Fibroblast of lung (primary cell): Measurements from ENCODE around the gene USP13. TPM values are rescaled to one million over a fixed set of nuclear protein-coding genes. Genes with fewer than 3 reads are reported as not detected.

ENCODE experiments used
- DNase-seq, 2 donors: peaks; one replicate each; pipeline versions ENCODE4 v3.0.0 to v3.0.0-alpha.2; 2010; ENCODE audit warnings: low read depth in 2 of 2
- H2AFZ ChIP-seq: 2 replicates; pipeline ENCODE4 v1.5.1; 2012; ENCODE audit warnings: low read length, control low read depth, inconsistent platforms
- H3K27ac ChIP-seq: 2 replicates; pipeline ENCODE4 v1.5.1; 2011; ENCODE audit warnings: low read length, control low read depth; ENCODE audit not compliant: insufficient read depth
- H3K27me3 ChIP-seq: 2 replicates; pipeline ENCODE4 v1.5.1; 2011; ENCODE audit warnings: mild to moderate bottlenecking, low read length; ENCODE audit not compliant: control insufficient read depth, insufficient read depth
- H3K36me3 ChIP-seq: 2 replicates; pipeline ENCODE4 v1.5.1; 2011; ENCODE audit warnings: low read length; ENCODE audit not compliant: control insufficient read depth, insufficient read depth
- H3K4me1 ChIP-seq: 2 replicates; pipeline ENCODE4 v1.5.1; 2011; ENCODE audit warnings: low read length; ENCODE audit not compliant: control insufficient read depth, insufficient read depth; ENCODE audit errors: extremely low read depth
- H3K4me2 ChIP-seq: 2 replicates; pipeline ENCODE4 v1.5.1; 2011; ENCODE audit warnings: low read length, control low read depth; ENCODE audit not compliant: insufficient read depth; ENCODE audit errors: extremely low read depth
- H3K4me3 ChIP-seq, 4 experiments: fragments of 200-600 bp in 1 of 4; sonication (generic) in 1 of 4; replicated peaks in 1 of 4; 2 replicates each; pipeline ENCODE4 v1.5.1; 2011 to 2016; ENCODE audit warnings: low read length in 4 of 4, low read depth in 3 of 4, mild to moderate bottlenecking in 3 of 4, control low read depth in 2 of 4, inconsistent platforms in 1 of 4, mixed read lengths in 1 of 4; ENCODE audit not compliant: insufficient read depth in 1 of 4; ENCODE audit errors: control extremely low read depth in 1 of 4
- H3K79me2 ChIP-seq: 2 replicates; pipeline ENCODE4 v1.5.1; 2012; ENCODE audit warnings: mild to moderate bottlenecking, low read length, inconsistent platforms; ENCODE audit not compliant: control insufficient read depth, insufficient read depth
- H3K9ac ChIP-seq: 2 replicates; pipeline ENCODE4 v1.5.1; 2011; ENCODE audit warnings: mild to moderate bottlenecking, low read length, control low read depth; ENCODE audit not compliant: insufficient read depth
- H3K9me3 ChIP-seq: 2 replicates; pipeline ENCODE4 v1.5.1; 2012; ENCODE audit warnings: low read depth, low read length; ENCODE audit not compliant: control insufficient read depth, insufficient read depth
- H4K20me1 ChIP-seq: 2 replicates; pipeline ENCODE4 v1.5.1; 2011; ENCODE audit warnings: low read length; ENCODE audit not compliant: control insufficient read depth, insufficient read depth; ENCODE audit errors: extremely low read depth
- EZH2 ChIP-seq: IDR thresholded peaks from 2 replicates; pipeline ENCODE4 v1.5.1; 2012; ENCODE audit warnings: low read length, control low read depth, mild to moderate bottlenecking; ENCODE audit errors: missing control alignments
- polyA plus RNA-seq, 2 donors: library from polyadenylated mRNA; depleted of rRNA in 1 of 2; stranded (reverse) in 1 of 2; unstranded in 1 of 2; fragments of >200 nt; gene quantifications; 2 replicates each; pipeline ENCODE4 v1.2.1, GENCODE V29; 2011 to 2012; ENCODE audit warnings: missing spikeins in 1 of 2
- total RNA-seq: library from RNA; depleted of rRNA; stranded (reverse); fragments of >200 nt; gene quantifications from 2 replicates; pipeline ENCODE4 v1.2.1, GENCODE V29; 2014
- TF ChIP-seq, protein P1 (sequence below), 2 donors: IDR thresholded peaks in 1 of 2; conservative IDR thresholded peaks in 1 of 2; 1 replicate in 1 of 2; 2 replicates in 1 of 2; pipeline ENCODE4 v1.5.1; 2011 to 2012; ENCODE audit warnings: low read length in 2 of 2, control low read depth in 1 of 2, inconsistent platforms in 1 of 2, low read depth in 1 of 2, mild to moderate bottlenecking in 1 of 2

The USP13 gene
- total and polyA plus RNA-seq, 2 donors (not counting 1 experiment from before 2014, with no cell fraction given): 11.7 to 15.7 TPM

- H3K27ac ChIP-seq: no peak overlapping the region
- no peak for TF ChIP-seq EZH2
- TF ChIP-seq, protein P1, sequence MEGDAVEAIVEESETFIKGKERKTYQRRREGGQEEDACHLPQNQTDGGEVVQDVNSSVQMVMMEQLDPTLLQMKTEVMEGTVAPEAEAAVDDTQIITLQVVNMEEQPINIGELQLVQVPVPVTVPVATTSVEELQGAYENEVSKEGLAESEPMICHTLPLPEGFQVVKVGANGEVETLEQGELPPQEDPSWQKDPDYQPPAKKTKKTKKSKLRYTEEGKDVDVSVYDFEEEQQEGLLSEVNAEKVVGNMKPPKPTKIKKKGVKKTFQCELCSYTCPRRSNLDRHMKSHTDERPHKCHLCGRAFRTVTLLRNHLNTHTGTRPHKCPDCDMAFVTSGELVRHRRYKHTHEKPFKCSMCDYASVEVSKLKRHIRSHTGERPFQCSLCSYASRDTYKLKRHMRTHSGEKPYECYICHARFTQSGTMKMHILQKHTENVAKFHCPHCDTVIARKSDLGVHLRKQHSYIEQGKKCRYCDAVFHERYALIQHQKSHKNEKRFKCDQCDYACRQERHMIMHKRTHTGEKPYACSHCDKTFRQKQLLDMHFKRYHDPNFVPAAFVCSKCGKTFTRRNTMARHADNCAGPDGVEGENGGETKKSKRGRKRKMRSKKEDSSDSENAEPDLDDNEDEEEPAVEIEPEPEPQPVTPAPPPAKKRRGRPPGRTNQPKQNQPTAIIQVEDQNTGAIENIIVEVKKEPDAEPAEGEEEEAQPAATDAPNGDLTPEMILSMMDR (conservative IDR thresholded peaks at IDR 0.05 in 1 of 2, IDR thresholded peaks at IDR 0.05 in 1 of 2; ENCODE audit: low read depth in 1 of 2, low read length in 2 of 2): no peak
Observed at GRCh38 chr3:179695672-179696313, 43.0 kb downstream of the USP13 start.

DNA sequence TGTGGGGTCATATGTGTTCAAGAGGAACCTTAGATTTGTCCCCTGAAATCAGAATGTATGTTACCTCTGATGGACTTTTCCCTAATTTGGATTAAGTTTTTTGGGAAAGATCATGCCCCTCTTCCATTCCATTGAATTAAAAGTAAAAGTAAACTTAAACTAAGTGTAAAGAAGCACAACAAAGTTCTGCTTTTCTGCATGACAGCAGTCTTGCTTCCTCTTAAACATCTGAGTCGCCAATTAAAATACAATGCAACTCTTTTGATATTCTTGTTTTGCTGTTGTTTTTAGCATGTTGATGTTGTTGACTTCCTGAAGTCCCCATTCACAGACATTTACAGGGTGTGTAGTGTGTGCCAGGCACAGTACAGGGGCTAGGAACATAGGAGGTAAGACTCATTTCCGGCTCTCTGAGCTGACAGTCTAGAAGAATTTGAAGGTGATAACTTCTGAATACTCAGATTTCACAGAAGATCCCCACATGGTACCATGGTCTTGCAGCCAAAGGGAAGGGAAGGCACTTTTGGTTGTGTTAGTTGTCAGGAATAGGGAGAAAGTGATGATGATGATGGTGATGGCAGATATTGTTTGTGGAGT is 45.0 kb downstream of the USP13 start:
- Histone ChIP-seq H3K27me3 (no peaks in the 10 kb centered on the region), H3K79me2 (no peaks in the 10 kb centered on the region), H2AFZ (no peak overlapping the region), H3K4me3 (no peak overlapping the region), H4K20me1 (no peaks in the 10 kb centered on the region), H3K9me3 (no peaks in the 10 kb centered on the region), H3K4me1 (no peaks in the 10 kb centered on the region), H3K27ac (no peak overlapping the region), H3K4me2 (no peak overlapping the region), H3K9ac (no peak overlapping the region), H3K36me3 (no peaks in the 10 kb centered on the region)
- DNase-seq: no peak
- no peak for TF ChIP-seq EZH2
- TF ChIP-seq, protein P1 (conservative IDR thresholded peaks at IDR 0.05 in 1 of 2, IDR thresholded peaks at IDR 0.05 in 1 of 2; ENCODE audit: low read depth in 1 of 2, low read length in 2 of 2): no peak

More at GRCh38 chr3:179695672-179696313, 43.0 kb downstream of the USP13 start:
- Histone ChIP-seq H2AFZ (no peak overlapping the region), H3K79me2 (no peaks in the 10 kb centered on the region), H3K9me3 (no peaks in the 10 kb centered on the region), H3K4me3 (no peak overlapping the region), H3K9ac (no peak overlapping the region), H3K4me1 (no peaks in the 10 kb centered on the region), H3K36me3 (no peaks in the 10 kb centered on the region), H4K20me1 (no peaks in the 10 kb centered on the region), H3K4me2 (no peak overlapping the region), H3K27me3 (no peaks in the 10 kb centered on the region)
- no peak for DNase-seq

GRCh38 chr3:179700716-179701115 is 47.9 kb downstream of the USP13 start:
- Histone ChIP-seq H3K27me3 (no peaks in the 10 kb centered on the region), H3K4me1 (no peaks in the 10 kb centered on the region), H3K4me2 (no peak overlapping the region), H3K9me3 (no peaks in the 10 kb centered on the region), H3K36me3 (no peaks in the 10 kb centered on the region), H4K20me1 (no peaks in the 10 kb centered on the region), H2AFZ (no peak overlapping the region), H3K9ac (no peak overlapping the region), H3K79me2 (no peaks in the 10 kb centered on the region), H3K27ac (no peak overlapping the region), H3K4me3 (no peak overlapping the region)
- TF ChIP-seq, protein P1 (conservative IDR thresholded peaks at IDR 0.05 in 1 of 2, IDR thresholded peaks at IDR 0.05 in 1 of 2; ENCODE audit: low read depth in 1 of 2, low read length in 2 of 2): no peak
- TF ChIP-seq EZH2: no peak
- DNase-seq: no peak
